Retinal pigment epithelial cell (primary cell): ENCODE measurements around the gene USP1.

Experiments used
- DNase-seq: peaks from one replicate; pipeline ENCODE4 v3.0.0-alpha.2; 2010; ENCODE audit warnings: low read depth
- H3K4me3 ChIP-seq: 2 replicates; pipeline ENCODE4 v1.5.1; 2011; ENCODE audit warnings: mild to moderate bottlenecking, low read length, control low read depth, moderate library complexity
- TF ChIP-seq, protein P1 (sequence below): conservative IDR thresholded peaks from 2 replicates; pipeline ENCODE4 v1.5.1; 2011; ENCODE audit warnings: low read depth, low read length, control low read depth, inconsistent platforms

The USP1 gene

DNA sequence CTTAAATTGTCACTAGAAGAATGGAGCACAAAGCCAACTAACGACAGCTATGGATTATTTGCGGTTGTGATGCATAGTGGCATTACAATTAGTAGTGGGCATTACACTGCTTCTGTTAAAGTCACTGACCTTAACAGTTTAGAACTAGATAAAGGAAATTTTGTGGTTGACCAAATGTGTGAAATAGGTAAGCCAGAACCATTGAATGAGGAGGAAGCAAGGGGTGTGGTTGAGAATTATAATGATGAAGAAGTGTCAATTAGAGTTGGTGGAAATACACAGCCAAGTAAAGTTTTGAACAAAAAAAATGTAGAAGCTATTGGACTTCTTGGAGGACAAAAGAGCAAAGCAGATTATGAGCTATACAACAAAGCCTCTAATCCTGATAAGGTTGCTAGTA is 13.5 kb downstream of the USP1 start:
- peak; percentile 26 for DNase-seq
- TF ChIP-seq, protein P1, sequence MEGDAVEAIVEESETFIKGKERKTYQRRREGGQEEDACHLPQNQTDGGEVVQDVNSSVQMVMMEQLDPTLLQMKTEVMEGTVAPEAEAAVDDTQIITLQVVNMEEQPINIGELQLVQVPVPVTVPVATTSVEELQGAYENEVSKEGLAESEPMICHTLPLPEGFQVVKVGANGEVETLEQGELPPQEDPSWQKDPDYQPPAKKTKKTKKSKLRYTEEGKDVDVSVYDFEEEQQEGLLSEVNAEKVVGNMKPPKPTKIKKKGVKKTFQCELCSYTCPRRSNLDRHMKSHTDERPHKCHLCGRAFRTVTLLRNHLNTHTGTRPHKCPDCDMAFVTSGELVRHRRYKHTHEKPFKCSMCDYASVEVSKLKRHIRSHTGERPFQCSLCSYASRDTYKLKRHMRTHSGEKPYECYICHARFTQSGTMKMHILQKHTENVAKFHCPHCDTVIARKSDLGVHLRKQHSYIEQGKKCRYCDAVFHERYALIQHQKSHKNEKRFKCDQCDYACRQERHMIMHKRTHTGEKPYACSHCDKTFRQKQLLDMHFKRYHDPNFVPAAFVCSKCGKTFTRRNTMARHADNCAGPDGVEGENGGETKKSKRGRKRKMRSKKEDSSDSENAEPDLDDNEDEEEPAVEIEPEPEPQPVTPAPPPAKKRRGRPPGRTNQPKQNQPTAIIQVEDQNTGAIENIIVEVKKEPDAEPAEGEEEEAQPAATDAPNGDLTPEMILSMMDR, result no peak
- H3K4me3 ChIP-seq, result no peak overlapping the region

DNA sequence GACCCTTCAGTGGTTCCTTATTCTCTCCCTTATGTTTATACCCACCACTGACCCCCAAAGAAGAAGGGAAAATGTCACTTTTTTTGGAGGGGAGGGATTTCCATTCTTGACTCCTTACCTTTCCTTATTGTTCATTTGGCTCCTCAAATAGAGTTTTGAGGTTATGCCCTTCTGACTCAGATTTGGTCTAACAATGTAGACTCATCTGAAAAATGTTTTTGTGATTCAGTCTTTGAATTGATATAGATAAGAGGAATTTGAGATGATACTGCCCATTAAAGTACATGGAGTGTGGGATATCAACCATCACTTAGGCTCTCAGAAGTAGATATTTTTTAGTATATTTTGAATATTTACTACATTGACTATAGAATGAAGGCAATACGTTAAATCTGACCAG is 16.1 kb downstream of the USP1 start:
- DNase-seq, result no peak
- TF ChIP-seq, protein P1, result no peak

DNA sequence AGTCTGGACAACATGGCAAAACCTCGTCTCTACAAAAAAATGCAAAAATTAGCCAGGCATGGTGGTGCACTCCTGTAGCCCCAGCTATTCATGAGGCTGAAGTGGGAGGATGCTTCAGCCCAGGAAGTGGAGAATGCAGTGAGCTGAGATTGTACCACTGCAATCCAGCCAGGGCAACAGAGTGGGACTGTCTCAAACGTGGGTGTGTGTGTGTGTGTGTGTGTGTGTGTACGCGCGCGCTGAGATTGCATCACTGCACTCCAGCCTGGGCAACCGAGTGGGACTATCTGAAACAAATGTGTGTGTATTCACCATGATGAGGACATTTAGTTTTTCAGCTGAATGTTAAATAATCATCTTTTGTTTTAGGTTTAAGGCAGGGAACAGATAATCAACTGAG is 21.1 kb downstream of the USP1 start:
- no peak overlapping the region for H3K4me3 ChIP-seq
- TF ChIP-seq, protein P1, result no peak
- no peak for DNase-seq

More for the DNA sequence above, 16.1 kb downstream of the USP1 start:
- no peak overlapping the region for H3K4me3 ChIP-seq

DNA sequence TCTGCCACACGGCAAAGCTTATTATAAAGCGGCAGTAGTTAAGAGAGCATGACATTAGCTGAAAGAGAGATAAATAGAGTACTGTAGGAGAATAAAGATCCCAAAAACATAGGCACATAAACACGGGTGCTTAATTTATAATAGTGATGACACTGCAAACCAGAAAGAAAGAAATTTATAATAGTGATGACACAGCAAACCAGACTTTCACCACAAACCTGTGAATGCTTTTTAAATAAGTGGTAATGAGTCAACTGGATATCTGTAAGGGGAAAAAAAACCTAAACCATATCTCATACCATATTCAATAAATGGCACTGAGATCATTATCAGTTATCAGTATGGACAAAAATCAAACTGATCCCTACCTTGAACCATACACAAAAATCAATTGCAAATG is 25.5 kb downstream of the USP1 start:
- TF ChIP-seq, protein P1, result no peak
- no peak overlapping the region for H3K4me3 ChIP-seq
- no peak for DNase-seq

DNA sequence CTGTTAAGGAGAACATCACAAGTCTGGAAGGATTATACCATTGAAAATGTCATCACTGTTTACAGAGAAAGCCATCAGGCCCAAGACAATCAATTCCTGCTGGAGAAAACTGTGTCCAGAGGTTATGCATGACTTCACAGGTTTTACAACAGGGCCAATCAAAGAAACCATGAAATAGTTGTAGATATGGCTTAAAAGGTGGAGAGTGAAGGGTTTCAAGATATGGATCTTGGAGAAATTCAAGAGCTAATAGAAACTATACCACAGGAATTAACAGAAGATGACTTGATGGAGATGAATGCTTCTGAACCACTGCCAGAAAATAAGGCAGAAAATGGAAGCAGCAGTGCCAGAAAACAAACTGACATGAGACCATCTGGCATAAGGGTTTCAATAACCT is 30.2 kb downstream of the USP1 start:
- TF ChIP-seq, protein P1, result no peak
- H3K4me3 ChIP-seq, result no peak overlapping the region
- no peak for DNase-seq

DNA sequence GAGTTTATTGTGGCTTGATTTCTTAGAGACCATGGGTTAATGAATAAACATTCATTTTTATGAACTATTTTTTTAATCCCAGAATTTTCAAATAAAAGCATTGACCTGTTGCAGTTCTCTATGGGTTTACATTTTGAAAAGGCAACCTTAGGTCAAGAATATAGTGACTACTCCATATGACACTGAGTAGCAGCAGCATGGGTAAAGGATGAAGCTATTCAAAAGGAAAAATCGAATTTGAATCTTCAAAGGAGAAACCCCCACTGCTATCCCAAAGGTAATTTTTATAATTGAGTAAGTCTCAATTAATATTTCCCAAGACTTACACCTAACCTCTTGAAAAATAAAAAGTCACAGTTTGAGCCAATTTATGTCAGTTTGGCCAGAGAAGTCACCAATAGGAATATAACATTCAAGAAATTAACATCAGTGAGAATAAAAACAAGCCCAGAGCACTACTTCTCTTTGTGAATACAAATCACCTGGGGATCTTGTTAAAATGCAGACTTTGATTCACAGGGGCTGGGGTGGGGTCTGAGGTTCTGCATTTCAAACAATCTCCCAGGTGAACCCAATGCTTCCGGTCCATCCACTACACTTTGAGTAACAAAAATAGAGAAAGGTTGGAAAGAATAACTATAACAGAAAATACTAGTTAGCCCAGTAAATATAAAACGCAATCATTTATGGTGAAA is 39.8 kb downstream of the USP1 start:
- no peak for DNase-seq
- TF ChIP-seq, protein P1, result no peak
- no peak overlapping the region for H3K4me3 ChIP-seq

DNA sequence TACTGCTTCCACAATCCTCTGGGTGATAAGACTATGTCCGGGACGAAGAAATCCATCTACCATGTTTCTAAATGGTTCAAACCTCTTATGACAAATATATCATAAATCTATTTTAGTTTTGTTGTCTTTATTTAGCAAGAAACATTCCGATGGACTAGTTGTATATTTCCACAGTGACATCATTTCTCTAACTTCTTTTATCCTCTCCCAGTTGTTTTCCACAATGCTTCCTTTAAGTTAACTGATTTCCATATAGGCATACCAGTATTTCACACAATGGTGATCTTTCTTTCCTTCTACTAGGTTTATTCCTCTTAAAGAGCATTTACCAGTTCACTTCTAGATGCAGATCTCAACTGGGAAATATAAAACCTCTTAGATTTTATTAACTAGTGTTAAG is 44.8 kb downstream of the USP1 start:
- no peak for DNase-seq
- TF ChIP-seq, protein P1, result no peak
- H3K4me3 ChIP-seq, result no peak overlapping the region
